Activated CD8-positive, alpha-beta T cell treated with anti-CD3 and anti-CD28 coated beads, Interleukin-2, amount 10 ng/mL, durations not matched to agents 7 days and 5 days (primary cell): ENCODE results near the gene QTRT2. TPM values are rescaled to one million over a fixed set of nuclear protein-coding genes. Genes with fewer than 3 reads are reported as not detected.

Experiments
- ATAC-seq: fragments of 150-1000 bp; cut with Tn5 transposase; one replicate; pipeline ENCODE4 v1.10.0; 2021; ENCODE audit warnings: moderate library complexity
- CTCF ChIA-PET: fragments of 350-600 bp; sonication (Branson Sonifier 250); formaldehyde crosslinking; loops from one replicate; lab custom pipeline; 2021; ENCODE audit warnings: antibody characterized with exemption; lab: Charles Lee
- POLR2A ChIA-PET: fragments of 350-600 bp; sonication (Branson Sonifier 250); formaldehyde crosslinking; loops from one replicate; lab custom pipeline; 2021; ENCODE audit warnings: antibody characterized with exemption; lab: Charles Lee
- DNase-seq: peaks from one replicate; pipeline ENCODE4 v3.0.0-alpha.2; 2020
- H3K27ac Mint-ChIP-seq: one replicate; pipeline ENCODE4 v1.8.0; 2021; ENCODE audit warnings: mild to moderate bottlenecking, mixed read lengths
- H3K27me3 Mint-ChIP-seq: one replicate; pipeline ENCODE4 v1.8.0; 2021; ENCODE audit warnings: low read depth, mixed read lengths
- H3K36me3 Mint-ChIP-seq: one replicate; pipeline ENCODE4 v1.8.0; 2021; ENCODE audit warnings: low read depth, mixed read lengths
- H3K4me1 Mint-ChIP-seq: one replicate; pipeline ENCODE4 v1.8.0; 2021; ENCODE audit warnings: low read depth, mixed read lengths
- H3K4me3 Mint-ChIP-seq: one replicate; pipeline ENCODE4 v1.8.0; 2021; ENCODE audit warnings: mild to moderate bottlenecking, mixed read lengths
- H3K9me3 Mint-ChIP-seq: one replicate; pipeline ENCODE4 v1.8.0; 2022; ENCODE audit warnings: mixed read lengths; ENCODE audit not compliant: insufficient read depth
- total RNA-seq, 2 experiments: library from RNA; stranded (reverse); gene quantifications; one replicate each; pipeline ENCODE4 v1.2.3, GENCODE V29; 2021

The QTRT2 gene
- total RNA-seq, 2 experiments from 2014 or later = 32.1 to 35.0 TPM

DNA sequence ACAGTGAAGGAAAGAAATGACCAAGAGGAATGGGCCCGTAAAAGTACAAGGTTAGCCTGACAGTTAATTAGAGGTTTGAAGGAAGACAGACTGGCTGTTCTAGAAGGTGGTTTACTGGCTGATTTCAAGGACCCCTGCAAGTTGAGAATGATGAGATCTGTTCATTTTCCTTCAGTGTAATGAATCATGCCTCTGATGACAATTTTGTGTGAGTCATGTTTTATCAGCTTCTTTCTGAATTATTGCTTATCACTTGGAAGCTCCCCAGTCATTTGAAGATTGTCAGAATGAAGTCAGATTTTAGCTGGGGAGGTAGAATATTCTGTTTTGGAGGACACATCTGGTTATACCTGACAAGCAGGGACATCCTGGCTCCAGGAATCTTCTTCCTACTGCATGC is 71.7 kb downstream of the QTRT2 start:
- Mint-ChIP-seq H3K4me3 (no peak overlapping the region), H3K4me1 (no peaks in the 10 kb centered on the region), H3K27me3 (peaks cover 3% of the 10 kb centered on the region), H3K9me3 (no peaks in the 10 kb centered on the region), H3K27ac (no peak overlapping the region), H3K36me3 (no peaks in the 10 kb centered on the region)
- ChIA-PET POLR2A (no interaction called here), CTCF (no interaction called here)
- ATAC-seq (no peak), DNase-seq (no peak)

DNA sequence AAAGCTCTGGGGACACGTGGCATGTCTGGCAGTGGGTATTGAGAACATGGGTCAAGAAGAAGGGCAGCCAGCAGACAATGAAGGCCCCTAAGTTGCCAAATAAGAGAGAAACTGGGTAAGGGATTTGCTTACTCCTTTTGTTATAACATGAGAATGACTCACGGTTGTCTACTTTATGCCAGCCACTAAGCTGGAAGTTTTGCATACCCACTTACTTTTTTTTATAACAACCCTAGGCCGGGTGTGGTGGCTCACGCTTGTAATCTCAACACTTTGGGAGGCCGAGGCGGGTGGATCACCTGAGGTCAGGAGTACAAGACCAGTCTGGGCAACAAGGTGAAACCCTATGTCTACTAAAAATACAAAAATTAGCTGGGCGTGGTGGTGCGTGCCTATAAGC is 72.3 kb downstream of the QTRT2 start:
- H3K27ac Mint-ChIP-seq = no peak overlapping the region
- peaks cover 3% of the 10 kb centered on the region for H3K27me3 Mint-ChIP-seq
- H3K9me3 Mint-ChIP-seq = no peaks in the 10 kb centered on the region
- H3K4me1 Mint-ChIP-seq = no peaks in the 10 kb centered on the region
- H3K4me3 Mint-ChIP-seq = no peak overlapping the region
- ATAC-seq (no peak), DNase-seq (no peak)
- H3K36me3 Mint-ChIP-seq = no peaks in the 10 kb centered on the region
- CTCF ChIA-PET = no interaction called here
- POLR2A ChIA-PET = no interaction called here

DNA sequence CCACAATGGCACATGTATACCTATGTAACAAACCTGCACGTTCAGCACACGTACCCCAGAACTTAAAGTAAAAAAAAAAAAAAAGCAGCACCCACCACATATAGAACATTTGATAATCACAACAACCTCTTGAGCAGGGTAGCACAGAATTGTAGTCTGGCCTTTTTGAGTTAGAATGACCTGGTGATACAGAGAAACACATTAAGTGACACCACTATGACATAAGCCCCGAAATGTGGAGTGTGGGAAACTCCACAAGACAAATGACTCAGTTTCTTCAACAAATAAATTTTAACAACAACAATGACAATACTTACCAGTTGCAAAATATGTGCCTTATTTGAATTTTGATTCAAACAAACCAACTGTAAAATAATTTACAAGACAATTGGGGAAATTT is 76.0 kb downstream of the QTRT2 start:
- no peaks in the 10 kb centered on the region for H3K4me1 Mint-ChIP-seq
- DNase-seq = no peak
- no peak overlapping the region for H3K4me3 Mint-ChIP-seq
- ATAC-seq = no peak
- no peak overlapping the region for H3K27ac Mint-ChIP-seq
- CTCF ChIA-PET = interaction anchor here (2.1 kb wide), 1 partner anchor 287 kb away, joined by 4 read pairs; no protein-coding TSS in a partner anchor
- no peaks in the 10 kb centered on the region for H3K9me3 Mint-ChIP-seq
- H3K36me3 Mint-ChIP-seq = no peaks in the 10 kb centered on the region
- H3K27me3 Mint-ChIP-seq = peaks cover 3% of the 10 kb centered on the region
- POLR2A ChIA-PET = no interaction called here

DNA sequence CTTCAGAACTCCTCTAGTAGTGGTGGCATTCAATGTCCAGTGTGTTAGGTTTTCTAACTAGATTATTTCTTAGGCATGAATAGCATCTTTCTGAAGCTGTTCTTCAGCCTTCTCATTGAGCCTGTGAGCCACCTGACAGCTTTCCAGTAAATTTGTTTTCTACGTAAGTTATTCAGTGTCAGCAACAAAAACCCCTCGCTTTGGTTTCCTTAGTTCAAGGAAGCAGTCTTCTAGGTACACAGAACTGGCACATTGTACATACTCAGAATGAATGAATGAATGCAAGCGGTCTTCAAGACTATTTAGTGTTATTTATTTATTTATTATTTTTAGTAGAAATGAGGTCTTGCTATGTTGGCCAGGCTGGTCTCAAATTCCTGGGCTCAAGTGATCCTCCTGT is 77.4 kb downstream of the QTRT2 start:
- H3K36me3 Mint-ChIP-seq = no peaks in the 10 kb centered on the region
- ChIA-PET POLR2A (no interaction called here), CTCF (no interaction called here)
- H3K27me3 Mint-ChIP-seq = peaks cover 3% of the 10 kb centered on the region
- H3K4me3 Mint-ChIP-seq = no peak overlapping the region
- no peak overlapping the region for H3K27ac Mint-ChIP-seq
- no peak for DNase-seq
- ATAC-seq = no peak
- H3K4me1 Mint-ChIP-seq = no peaks in the 10 kb centered on the region
- H3K9me3 Mint-ChIP-seq = no peaks in the 10 kb centered on the region

Other genes starting within 250 kb of the QTRT2 start
- gene GRAMD1C, start 217.9 kb upstream of the QTRT2 start, total RNA-seq = 1 to 10 TPM in 1 of 2 experiments, under 1 TPM in 1; 0.70 to 1.1 TPM
- 1 to 10 TPM; 1.8 to 2.1 TPM for gene ZDHHC23, start 108.7 kb upstream of the QTRT2 start, total RNA-seq
- gene CCDC191, start 211 bp upstream of the QTRT2 start, total RNA-seq = 1 to 10 TPM; 2.4 to 3.0 TPM
- gene DRD3, start 122.3 kb downstream of the QTRT2 start, total RNA-seq = not detected
- under 1 TPM; 0.71 to 0.89 TPM for gene ZNF80, start 180.8 kb downstream of the QTRT2 start, total RNA-seq
- gene TIGIT, start 237.3 kb downstream of the QTRT2 start, total RNA-seq = 10 to 100 TPM; 17.3 to 22.1 TPM